HG03342 (cell line): Measurements from ENCODE around the gene PPIF.

Experiments used
- ATAC-seq: cut with Tn5 transposase; IDR thresholded peaks from one replicate; pipeline ENCODE4 v1.9.1; 2021; ENCODE audit warnings: mild to moderate bottlenecking, moderate library complexity; ENCODE audit not compliant: unreplicated experiment

PPIF gene

DNA sequence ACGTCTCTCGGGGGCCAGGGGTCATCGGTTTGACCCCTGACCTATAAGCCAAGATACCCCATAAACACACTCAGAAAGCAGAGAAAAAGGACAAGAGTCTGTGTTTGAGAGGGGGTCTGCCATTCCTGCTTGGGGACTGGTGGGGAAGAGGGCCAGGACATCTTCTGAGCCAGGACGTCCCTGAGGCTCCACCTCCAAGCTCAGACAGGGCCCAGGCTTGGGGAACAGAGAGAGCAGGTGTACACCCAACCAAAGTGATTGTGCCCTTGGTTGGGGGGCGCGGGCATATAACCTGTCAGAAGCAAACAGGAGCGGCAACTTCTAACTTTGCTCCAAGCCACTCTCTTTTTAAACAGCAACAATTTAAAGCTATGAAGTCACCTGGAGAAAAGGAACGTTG, 33.9 kb upstream of the PPIF start:
- ATAC-seq: no peak

DNA sequence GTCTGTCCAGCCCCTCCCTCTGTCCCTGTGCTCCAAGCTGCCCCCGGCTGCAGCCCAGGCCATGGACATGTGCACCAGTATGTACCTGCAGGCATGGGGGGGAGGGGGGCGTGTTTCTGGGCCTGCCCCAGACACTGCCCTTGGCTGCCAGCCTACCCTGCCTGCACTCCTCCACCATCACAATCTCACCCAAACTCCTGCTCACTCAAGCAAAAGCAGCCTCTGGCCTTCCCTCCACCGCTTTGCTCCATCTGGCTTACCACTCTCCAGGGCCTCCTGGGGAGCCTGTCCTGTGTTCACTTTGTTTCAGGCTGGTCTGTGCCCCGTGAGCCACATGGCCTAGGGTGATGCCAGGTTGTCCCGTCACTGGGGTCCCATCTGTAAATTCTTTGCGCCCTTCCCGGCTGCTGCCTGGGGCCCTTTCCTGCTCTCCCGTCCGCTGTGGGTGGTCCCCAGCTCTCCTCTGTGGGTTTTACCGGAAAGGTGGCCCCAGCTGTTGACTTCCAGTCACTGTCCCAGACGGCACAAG, 33.3 kb upstream of the PPIF start:
- no peak for ATAC-seq

DNA sequence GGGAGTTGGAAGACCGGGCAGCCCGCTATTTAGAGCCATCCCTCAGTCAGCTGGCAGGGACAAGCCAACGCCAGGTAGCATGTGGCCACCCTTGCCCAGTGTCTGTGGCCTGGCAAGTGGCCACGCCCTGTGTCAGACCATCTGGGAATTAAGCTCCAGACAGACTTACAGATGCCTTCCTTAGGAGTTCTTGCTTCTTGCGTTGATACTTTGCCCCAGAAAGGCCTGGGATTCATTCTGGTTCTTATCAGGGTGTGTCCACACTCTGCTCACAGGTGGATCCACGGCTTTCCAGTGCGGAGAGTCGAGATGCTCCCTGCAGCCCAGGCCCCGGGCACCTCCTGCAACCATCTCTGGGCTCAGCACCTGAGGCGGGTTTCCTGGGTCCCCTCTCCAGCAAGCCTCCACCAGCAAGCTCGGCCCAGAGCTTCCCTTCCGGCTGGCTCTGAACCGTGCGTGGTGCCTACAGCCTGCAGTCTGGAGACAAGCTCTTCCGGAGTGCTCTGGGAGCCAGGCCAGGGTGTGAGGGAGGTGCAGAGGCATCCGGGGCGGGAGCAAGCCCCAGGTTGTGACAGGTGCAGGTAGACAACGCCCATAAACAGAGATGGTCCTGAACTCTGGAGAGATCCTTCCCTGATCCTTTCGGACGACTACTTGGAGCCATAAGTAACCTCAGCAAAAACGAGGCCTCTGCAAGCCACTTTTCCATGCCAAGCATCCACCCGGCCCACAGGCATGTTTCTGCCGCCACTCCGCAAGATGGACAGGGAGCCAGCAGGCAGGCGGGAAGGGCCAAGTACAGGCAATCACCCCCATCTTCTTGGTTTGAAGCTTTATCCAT, 32.3 kb upstream of the PPIF start:
- ATAC-seq: no peak

DNA sequence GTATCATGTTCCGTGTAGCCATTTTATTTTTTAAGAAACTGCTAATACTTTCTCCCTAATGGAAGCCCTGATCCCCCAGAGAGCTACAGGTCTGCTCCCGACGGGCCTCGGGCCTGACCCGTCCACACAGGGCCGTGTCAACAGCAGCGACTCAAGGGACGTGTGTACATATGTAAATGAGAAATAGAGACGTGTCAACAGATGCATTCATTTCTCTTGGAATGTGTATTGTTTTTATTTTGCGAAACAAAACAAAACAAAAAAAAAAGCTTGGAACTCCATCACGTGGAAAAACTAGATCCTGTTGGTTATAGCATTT, 31.7 kb upstream of the PPIF start:
- ATAC-seq: no peak

DNA sequence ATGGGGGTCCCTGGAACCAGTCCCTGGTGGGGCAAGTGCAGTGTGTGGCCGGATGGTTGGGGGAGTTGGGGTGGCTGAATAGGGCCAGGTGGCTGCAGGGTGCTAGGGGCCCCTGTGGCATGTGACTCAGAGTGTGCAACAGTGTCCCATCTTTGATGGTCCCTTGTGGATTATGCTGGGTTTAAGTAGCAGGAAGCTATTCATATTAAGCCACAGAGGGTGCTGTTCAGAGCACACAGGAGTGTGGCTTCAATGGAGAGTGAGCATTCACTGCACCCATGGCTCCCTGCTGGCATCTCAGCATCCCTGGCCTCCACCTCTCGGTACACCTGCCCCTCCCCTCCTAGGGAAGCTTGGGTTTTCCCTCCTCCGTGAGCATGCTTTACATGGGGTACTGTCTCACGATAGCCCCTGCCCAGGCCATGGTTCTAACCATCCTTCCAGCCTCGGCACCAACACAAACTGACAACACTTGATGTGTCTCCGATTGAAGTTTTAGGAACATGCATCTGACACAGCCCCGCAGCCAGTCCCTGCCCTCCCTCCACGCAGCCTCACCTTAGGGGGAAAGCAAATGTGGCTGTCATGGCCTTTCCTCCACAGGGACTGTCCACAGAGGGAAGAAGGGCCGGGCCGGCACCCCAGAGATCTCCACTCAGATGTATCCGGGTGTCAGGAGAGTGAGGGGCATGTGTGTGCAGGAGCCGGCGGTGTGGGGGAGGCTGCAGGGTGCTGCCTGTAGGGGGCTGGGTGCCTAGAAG, 30.4 kb upstream of the PPIF start:
- peak; percentile 65 for ATAC-seq

DNA sequence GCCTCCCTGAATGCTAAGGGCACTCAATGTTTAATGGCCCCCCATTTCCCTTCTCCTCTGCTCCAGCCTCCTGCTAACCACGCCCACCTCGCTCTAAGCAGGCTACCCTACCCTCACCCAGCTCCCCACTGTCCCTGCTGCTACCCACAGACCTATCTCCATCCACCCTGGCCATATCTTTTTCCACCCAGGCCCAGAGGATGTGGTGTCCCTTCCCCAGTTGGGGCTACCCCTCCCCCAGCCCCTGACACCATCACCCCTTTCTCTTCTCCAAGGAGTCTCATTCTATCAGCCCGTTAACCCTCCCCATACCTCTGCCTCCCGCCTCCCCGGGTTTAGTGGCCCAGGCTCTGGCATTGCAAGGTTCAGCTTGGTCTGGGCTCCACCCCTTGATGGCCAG, 28.9 kb upstream of the PPIF start:
- ATAC-seq: no peak

DNA sequence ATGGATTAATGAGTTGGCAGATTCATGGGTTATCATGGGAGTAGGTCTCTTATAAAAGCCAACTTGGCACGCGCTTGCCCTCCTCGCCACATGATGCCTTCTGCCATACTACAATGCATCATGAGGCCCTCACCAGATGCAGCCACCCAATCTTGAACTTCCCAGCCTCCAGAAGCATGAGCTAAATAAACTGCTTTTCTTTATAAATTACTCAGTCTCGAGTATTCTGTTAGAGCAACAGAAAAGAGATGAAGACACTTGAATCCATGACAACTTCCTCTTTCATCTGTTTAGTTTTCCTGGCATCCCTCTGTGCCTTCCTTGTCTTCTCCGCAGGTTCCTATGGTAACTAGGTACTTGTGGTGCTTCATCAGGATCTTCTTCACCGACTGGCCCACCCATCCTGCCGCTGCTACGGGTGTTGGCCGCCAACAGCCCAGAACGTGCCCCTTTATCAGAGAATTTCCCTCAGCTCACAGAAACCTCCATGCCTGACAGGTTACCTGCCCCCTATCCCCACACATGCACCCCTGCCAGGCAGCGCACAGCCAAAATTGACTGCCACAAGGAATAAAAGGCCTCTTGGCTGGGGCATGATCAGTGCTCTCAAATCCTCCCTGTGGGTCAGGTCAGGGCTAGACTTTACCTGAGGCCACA, 28.0 kb upstream of the PPIF start:
- ATAC-seq: no peak

DNA sequence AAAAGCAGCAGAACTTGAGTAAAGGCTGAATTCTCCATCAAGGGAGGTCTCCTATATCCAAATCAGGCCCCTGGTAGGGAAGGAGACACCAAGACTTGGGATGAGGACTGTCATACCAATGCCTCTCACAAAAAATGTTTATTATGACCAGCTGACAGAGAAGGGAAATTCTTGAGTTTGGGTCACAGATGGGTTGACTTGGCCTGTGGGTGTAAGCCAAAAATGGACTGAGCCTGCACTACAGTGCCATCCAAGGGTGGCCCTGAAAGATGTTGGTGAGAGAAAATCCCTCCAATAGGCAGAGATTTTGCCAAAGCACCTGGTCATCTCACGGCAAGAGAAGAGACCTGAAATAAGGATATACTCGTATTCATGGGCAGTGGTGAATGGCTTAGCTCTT, 27.0 kb upstream of the PPIF start:
- ATAC-seq: no peak

DNA sequence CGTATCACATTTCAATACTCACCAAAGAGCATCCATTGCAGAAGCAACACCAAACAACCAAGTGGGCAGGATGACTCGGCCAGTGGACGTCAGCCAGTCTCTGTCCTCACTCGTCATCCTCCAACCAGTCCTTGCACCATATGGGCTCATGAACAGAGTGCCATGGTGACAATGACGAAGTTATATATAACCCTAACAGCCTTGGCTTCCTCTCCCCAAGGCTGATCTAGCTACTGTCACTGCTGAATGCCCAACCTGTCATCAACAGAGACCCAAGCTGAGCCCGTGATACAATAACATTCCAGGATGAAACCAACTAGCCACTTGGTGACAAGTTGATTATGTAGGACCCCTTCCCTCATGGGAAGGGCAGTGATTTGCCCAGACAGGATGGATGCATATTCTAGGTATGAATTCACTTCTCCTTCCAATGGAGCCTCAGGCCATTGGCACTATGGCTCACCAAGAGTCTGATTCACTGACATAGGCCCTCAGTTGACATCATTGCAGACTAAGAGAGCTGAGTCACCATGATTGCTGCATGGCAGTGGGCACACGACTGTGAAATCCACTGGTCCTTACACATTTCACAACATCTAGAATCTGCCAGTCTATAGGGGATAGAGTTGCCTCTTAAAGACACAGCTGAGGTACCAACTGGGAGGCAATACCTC, 26.3 kb upstream of the PPIF start:
- ATAC-seq: no peak

DNA sequence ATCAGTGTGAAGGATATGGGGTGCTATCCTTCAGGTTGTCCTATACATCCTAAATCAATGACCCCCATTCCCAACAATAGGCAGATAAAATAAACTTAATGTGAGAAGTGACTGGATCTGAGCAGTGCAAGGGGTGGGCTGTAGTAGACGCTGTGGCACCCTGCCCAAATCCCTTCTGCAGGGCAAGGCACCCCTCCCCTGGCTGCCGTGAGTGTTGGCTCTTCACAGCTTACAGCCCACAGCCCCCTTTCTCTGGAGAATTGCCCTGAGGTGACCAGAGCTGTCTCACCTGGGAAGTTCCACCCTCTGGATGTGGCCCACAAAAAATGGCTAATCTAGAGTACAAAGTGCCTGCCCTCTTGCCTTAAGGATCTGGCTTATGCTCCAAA, 25.8 kb upstream of the PPIF start:
- no peak for ATAC-seq

DNA sequence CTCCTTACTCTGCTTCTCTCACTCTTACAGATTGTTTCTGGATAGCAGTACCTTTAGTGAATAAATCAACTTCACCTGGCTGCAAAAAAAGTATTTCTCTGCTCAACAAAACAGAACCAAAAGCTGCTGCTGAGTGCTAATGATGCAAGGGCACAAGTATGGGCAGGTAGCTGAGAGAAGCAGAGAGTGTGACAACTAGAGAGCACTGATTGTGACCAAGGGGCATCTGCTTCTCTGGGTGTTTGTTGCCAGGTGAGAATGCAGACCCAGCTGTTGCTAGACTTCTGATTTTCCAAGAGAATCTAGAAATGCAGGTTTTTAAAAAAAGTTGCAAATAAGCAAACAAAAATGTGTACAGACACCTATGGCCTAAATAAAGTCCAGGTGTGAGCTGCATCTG, 25.3 kb upstream of the PPIF start:
- ATAC-seq: no peak

DNA sequence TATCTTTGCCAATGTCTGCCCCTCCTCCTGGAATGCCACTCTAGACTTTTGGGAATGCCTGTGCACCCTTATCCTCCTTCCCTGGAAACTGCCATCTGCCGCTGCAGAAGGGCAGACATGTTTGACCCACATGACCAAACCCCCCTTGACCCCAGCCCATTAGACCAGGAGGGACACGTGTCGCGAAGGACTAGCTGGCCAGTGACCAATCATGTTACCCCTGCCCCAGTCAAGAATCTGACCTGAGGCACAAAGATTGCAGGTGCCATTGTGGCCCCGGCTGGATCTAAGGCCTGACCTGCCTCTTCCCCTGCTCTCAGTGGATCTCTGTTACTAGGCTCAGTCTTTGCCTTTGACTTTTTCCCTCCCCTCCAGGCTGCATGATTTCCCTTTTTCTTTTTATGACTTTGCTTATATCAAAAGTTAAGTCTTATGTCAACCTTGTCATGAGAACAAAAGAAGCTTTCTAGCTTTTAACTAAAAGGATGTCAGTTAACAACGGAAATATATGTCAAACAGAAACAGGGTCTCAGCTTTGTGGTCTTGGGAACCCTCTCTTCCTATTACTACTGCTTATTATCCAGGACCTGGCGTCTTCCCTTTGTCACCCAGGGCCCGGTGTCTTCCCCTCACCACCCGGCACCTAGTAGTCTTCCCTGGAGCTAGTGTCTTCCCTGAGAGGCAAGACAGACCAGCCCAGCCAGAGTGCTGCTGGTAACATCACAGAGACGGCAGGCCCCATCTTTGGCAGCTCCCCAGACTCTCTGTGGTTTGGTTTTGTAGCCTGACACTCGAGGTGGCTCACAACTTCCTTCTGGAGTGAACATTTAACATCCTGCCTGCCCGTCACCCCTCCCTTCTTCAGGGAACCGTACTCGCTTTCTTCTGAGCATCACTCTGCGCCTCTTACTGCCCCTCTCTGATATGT, 24.4 kb upstream of the PPIF start:
- peak; percentile 64 for ATAC-seq

DNA sequence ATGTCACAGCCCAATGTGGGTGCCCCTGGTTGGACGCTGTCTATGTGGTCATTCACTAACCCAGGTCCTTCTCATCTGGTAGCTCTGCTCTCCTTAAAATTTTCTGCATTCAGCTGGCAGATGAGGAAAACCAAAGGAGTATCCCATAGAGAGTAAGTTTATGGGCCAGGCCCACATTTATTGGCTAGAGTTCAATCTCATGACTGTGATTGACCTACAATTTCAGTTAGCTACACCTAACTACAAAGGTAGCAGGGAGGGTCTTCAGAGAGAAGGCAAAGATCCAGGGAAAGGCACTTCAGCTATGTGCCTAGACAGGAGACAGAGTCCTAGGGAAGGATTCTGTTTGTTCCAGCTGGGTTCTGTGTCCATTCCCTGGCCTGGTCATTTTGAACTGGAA, 23.7 kb upstream of the PPIF start:
- no peak for ATAC-seq

DNA sequence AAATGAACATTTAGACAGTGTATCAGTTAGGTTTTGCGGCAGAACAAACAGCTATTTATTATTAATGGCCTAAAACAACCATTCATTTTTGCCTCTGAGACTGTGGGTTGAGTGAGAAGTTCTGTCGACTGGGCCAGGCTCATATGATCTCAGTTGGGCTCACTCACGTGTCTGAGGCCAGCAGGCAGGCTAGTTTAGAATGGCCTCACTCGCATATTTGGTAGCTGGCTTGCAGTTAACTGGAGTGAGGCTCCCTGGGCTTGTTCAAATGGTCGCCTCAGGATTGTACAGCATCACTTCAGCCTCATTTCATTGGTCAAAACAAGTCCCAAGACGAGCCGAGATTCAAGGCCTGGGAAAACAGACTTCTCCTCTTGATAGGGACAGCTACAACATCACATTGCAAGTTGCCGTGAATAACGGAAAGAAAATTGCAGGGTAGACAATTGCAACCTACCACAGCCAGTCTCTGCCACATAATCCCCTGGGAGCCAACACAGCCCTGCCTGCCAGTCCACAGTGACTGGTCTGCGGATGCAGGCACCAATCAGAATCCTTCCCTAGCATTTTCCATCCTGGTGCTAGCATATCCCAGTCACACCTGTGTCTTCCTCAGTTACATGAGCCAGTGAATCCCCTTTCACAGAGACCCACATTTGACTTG, 23.1 kb upstream of the PPIF start:
- no peak for ATAC-seq

DNA sequence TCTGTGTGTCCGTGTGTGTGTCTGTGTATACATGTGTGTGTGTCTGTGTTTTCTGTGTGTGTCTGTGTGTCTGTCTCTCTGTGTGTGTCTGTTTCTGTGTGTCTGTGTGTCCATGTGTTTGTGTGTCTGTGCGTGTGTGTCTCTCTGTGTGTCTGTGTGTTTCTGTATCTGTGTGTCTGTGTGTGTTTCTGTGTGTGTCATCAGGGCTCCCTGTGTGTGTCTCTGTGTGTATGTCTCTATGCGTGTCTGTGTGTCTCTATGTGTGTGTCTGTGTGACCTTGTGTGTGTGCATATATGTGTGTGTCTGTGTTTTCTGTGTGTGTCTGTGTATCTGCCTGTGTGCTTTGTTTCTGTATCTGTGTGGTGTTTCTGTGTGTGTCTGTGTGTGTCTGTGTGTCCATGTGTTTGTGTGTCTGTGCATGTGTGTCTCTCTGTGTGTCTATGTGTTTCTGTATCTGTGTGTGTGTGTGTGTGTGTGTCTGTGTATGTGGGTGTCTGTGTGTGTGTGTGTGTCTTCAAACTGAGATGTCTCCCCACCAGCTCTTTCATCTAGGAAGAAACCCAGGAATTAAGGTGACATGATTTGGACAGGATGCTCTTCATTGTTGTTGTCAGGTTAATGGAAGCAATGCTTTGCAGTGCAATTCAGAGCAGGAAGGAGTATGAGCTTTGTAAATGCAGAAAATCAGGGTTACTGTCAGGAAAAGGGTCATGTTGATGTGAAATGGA, 20.7 kb upstream of the PPIF start:
- ATAC-seq: no peak

DNA sequence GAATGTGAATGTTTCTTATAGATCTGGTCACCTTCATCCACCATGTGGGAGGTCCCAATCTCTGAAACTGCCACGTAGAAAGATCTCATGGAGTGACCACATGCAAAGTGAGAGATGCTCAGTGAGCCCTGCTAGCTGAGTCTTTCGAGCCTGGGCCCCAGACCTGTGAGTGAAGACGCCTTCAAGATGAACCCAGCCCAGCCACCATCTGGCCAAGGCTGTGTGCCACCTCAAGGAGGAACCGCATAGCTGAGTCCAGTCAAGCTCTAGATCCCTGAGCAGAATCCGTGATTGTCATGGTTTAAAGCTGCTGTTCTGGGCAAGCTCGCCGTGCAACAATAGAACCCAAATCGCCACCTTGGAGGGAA, 20.2 kb upstream of the PPIF start:
- ATAC-seq: no peak

DNA sequence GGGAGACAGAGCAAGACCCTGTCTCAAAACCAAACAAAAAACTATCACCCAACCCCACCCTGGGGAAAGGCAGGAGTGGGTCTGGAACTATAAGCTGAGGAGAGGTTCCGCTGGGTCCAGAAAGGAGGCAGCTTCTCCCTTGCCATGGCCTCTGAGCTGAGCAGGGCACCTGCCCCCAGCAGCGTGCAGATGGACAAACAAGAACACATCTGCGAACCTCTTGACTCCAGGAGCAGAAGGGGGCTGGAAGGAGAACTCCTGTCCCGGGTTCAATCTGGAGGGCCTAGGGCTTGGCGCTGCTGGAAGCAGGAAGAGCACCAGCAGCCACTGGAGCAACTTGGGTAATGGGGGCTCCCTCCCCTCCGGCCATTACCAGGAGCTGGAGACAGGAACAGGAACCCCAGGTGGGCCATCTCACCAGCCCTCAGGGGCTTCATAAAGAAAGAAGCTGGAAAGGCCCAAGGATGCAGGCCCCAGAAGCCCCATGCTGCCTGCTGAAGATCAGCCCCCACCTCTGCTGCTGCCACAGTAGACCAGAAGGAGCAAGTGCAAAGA, 19.0 kb upstream of the PPIF start:
- no peak for ATAC-seq

DNA sequence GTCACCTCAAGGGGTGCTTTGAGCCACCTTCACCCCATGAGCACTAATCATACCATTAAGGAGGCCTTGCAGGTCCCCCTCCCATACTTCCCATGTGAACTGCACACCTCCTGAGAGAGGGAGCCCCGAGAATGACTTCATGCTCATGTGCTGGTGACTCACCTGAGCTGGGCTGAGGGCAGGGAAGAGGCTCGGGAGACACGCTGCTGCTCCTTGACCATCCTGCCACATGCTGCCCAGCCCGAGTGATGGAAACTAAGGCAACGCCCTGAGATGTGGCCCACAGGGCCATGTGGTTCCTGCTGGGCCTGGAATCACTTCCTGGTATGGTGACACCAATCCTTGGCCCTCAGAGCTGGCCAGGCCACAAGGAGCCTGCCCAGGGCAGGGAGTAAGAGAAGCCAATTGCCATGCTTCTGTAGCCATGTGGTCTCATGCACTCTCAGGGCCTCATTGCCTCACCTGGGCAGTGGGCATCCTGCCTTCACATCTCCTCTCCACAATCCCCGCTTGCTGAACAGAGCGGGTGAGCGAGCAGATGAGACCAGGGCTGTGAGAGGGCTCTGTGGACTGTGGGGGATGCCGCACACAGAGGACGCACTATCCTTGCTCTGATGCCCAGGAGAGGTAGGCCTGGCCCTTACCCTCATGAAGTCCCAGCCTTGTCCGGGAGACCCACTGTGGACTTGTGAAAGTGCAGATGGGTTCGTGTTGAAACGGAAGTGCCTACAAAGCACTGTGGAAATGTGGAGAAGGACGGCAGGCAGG, 18.3 kb upstream of the PPIF start:
- ATAC-seq: no peak
